Activated CD4-positive, alpha-beta memory T cell treated with anti-CD3 and anti-CD28 coated beads, Interleukin-2, amount 10 ng/mL, durations not matched to agents 7 days and 5 days (primary cell): ENCODE measurements around the gene THSD7A. TPM values are rescaled to one million over a fixed set of nuclear protein-coding genes. Genes with fewer than 3 reads are reported as not detected.

Source experiments
- CTCF ChIA-PET: fragments of 350-600 bp; sonication (Branson Sonifier 250); formaldehyde crosslinking; loops from one replicate; lab custom pipeline; 2021; ENCODE audit warnings: antibody characterized with exemption, inconsistent platforms; lab: Charles Lee
- POLR2A ChIA-PET: fragments of 350-600 bp; sonication (Branson Sonifier 250); formaldehyde crosslinking; loops from one replicate; lab custom pipeline; 2021; ENCODE audit warnings: antibody characterized with exemption; lab: Charles Lee
- DNase-seq: peaks from one replicate; pipeline ENCODE4 v3.0.0-alpha.2; 2020
- H3K27ac Mint-ChIP-seq: one replicate; pipeline ENCODE4 v1.8.0; 2021; ENCODE audit warnings: mild to moderate bottlenecking, mixed read lengths
- H3K27me3 Mint-ChIP-seq: one replicate; pipeline ENCODE4 v1.8.0; 2021; ENCODE audit warnings: mixed read lengths
- H3K36me3 Mint-ChIP-seq: one replicate; pipeline ENCODE4 v1.8.0; 2021; ENCODE audit warnings: low read depth, mixed read lengths
- H3K4me1 Mint-ChIP-seq: one replicate; pipeline ENCODE4 v1.8.0; 2021; ENCODE audit warnings: mixed read lengths
- H3K4me3 Mint-ChIP-seq: one replicate; pipeline ENCODE4 v1.8.0; 2021; ENCODE audit warnings: mild to moderate bottlenecking, mixed read lengths
- H3K9me3 Mint-ChIP-seq: one replicate; pipeline ENCODE4 v1.8.0; 2021; ENCODE audit warnings: mixed read lengths
- total RNA-seq, 2 experiments: library from RNA; stranded (reverse); gene quantifications; one replicate each; pipeline ENCODE4 v1.2.3, GENCODE V29; 2021

The THSD7A gene
- total RNA-seq, 2 experiments from 2014 or later, result not detected

DNA sequence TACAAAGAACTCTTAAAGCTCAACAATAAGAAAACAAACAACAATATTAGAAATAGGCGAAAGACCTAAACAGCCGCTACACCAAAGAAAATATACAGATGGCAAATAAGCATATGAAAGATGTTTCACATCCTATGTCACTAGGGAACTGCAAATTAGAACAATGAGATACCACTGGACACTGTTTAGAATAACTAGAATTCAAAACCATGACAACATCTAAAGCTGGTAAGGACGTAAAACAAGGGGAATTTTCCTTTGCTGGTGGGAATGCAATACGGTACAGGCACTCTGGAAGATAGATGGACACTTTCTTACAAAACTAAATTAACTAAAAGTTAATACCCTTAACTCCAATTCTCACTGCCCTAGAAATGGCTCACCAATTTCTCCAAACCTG is 44.5 kb downstream of the THSD7A start:
- Mint-ChIP-seq H3K4me1 (no peaks in the 10 kb centered on the region), H3K9me3 (no peaks in the 10 kb centered on the region), H3K27ac (no peak overlapping the region), H3K4me3 (no peak overlapping the region), H3K27me3 (no peaks in the 10 kb centered on the region), H3K36me3 (no peaks in the 10 kb centered on the region)
- DNase-seq, result no peak
- POLR2A ChIA-PET, result no interaction called here
- CTCF ChIA-PET, result no interaction called here

- CTCF ChIA-PET, result no interaction called here
- H3K4me3 Mint-ChIP-seq, result no peak overlapping the region
- POLR2A ChIA-PET, result no interaction called here
- no peaks in the 10 kb centered on the region for H3K4me1 Mint-ChIP-seq
- no peaks in the 10 kb centered on the region for H3K27me3 Mint-ChIP-seq
- no peaks in the 10 kb centered on the region for H3K9me3 Mint-ChIP-seq
- DNase-seq, result no peak
- H3K27ac Mint-ChIP-seq, result no peak overlapping the region
- H3K36me3 Mint-ChIP-seq, result no peaks in the 10 kb centered on the region
These were observed 45.8 kb downstream of the THSD7A start for GRCh38 chr7:11786186-11786585.

GRCh38 chr7:11784769-11785536 is 47.0 kb downstream of the THSD7A start:
- no peaks in the 10 kb centered on the region for H3K27me3 Mint-ChIP-seq
- CTCF ChIA-PET, result no interaction called here
- no peak overlapping the region for H3K27ac Mint-ChIP-seq
- POLR2A ChIA-PET, result no interaction called here
- no peak overlapping the region for H3K4me3 Mint-ChIP-seq
- no peaks in the 10 kb centered on the region for H3K9me3 Mint-ChIP-seq
- H3K4me1 Mint-ChIP-seq, result no peaks in the 10 kb centered on the region
- H3K36me3 Mint-ChIP-seq, result no peaks in the 10 kb centered on the region
- DNase-seq, result no peak

DNA sequence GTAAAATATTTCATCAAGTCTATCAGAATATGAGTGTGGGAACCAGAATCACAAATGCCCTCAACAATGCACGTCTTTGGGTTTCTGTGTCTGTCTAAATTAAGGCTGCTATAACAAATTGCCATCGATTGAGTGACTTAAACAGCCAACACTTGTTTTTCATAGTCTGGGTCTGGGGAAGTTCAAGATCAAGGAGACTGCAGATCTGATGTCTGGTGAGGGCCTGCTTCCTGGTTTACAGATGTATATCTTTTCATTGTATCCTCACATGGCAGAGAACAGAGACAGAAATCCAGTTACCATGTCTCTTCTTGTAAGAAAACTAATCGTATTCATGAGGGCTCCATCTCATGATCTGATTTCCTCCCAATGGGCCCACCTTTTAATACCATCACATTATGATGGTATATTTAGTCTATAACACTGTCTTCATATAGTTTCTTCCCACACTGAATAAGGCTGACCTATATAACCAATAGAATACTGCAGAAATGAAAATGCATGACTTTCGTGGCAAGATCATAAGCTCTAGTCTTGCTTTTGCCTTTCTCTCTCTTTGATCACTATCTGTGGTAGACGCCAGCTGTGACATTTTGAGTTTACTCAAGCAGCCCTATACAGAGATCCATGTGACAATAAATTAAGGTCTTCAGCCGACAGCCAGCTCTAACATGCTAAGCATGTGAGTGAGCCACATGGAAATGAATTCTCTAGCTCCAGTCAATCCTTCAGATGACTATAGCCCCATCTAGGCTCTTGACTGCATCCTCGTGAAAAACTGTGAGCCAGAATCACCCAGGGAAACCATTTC is 51.9 kb downstream of the THSD7A start:
- Mint-ChIP-seq H3K4me3 (no peak overlapping the region), H3K27me3 (no peaks in the 10 kb centered on the region), H3K9me3 (no peaks in the 10 kb centered on the region), H3K4me1 (no peaks in the 10 kb centered on the region), H3K27ac (no peak overlapping the region), H3K36me3 (no peaks in the 10 kb centered on the region)
- no peak for DNase-seq
- ChIA-PET POLR2A (no interaction called here), CTCF (no interaction called here)

DNA sequence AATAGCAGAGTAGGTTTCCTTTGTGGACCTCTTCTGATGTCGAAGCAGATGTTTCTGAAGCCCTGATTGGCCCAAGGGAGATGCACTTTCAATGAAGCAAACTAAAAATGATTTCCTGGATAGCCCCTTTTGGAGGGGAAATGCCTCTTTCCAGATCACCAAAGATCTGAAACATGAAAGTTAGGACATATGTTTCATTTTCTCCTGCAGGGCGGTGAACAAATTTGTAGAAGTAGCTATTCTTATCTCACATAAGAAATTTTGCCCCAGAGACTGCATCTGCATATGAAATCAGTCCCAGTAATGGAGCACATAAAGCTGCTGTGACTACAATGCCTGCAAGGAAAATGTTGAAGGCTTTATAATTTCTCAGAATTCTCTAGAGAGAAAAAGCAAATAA is 56.0 kb downstream of the THSD7A start:
- H3K27me3 Mint-ChIP-seq, result no peaks in the 10 kb centered on the region
- H3K4me1 Mint-ChIP-seq, result no peaks in the 10 kb centered on the region
- H3K27ac Mint-ChIP-seq, result no peak overlapping the region
- H3K4me3 Mint-ChIP-seq, result no peak overlapping the region
- H3K36me3 Mint-ChIP-seq, result no peaks in the 10 kb centered on the region
- ChIA-PET POLR2A (no interaction called here), CTCF (no interaction called here)
- H3K9me3 Mint-ChIP-seq, result no peaks in the 10 kb centered on the region
- no peak for DNase-seq

DNA sequence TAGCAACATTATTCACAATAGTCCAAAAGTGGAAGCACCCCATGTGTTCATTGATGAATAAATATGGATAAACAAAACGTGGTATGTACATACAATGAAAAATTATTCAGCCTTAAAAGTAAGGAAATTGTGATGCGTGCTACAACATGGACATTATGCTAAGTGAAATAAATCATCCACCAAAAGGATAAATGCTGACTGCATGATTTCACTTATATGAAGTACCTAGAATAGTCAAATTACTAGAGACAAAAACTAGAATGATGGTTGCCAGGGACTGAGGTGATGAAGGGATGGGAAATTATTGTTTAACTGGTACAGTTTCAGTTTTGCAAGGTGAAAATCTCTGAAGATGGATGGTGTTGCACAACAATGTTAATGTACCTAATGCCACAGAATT is 56.6 kb downstream of the THSD7A start:
- ChIA-PET POLR2A (no interaction called here), CTCF (no interaction called here)
- Mint-ChIP-seq H3K27me3 (no peaks in the 10 kb centered on the region), H3K27ac (no peak overlapping the region), H3K4me3 (no peak overlapping the region), H3K9me3 (no peaks in the 10 kb centered on the region), H3K36me3 (no peaks in the 10 kb centered on the region), H3K4me1 (no peaks in the 10 kb centered on the region)
- DNase-seq, result no peak

DNA sequence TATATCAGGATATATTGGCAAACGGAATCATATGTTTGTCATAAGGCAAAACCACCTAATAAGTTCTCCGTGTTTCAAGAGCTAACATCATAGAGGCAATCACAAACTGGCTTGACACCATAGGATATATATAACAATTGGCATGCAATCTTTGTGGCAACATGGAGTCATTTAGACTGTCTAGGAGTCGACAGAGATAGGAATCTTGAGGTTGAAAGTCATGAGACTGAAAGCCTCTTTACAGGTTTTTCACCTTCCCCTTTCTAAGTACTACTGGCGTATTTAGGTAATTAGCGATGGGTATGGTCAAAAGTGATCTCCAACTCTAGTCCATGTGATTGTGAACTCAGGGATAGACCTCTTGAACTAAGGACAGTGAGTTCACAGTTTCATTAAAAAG is 63.7 kb downstream of the THSD7A start:
- no peak overlapping the region for H3K27ac Mint-ChIP-seq
- no peaks in the 10 kb centered on the region for H3K27me3 Mint-ChIP-seq
- DNase-seq, result no peak
- no peaks in the 10 kb centered on the region for H3K9me3 Mint-ChIP-seq
- no peak overlapping the region for H3K4me3 Mint-ChIP-seq
- POLR2A ChIA-PET, result no interaction called here
- H3K4me1 Mint-ChIP-seq, result no peaks in the 10 kb centered on the region
- CTCF ChIA-PET, result no interaction called here
- no peaks in the 10 kb centered on the region for H3K36me3 Mint-ChIP-seq

GRCh38 chr7:11767148-11767547 is 64.8 kb downstream of the THSD7A start:
- H3K4me3 Mint-ChIP-seq, result no peak overlapping the region
- no peak for DNase-seq
- no peaks in the 10 kb centered on the region for H3K9me3 Mint-ChIP-seq
- no peaks in the 10 kb centered on the region for H3K27me3 Mint-ChIP-seq
- no peaks in the 10 kb centered on the region for H3K4me1 Mint-ChIP-seq
- ChIA-PET POLR2A (no interaction called here), CTCF (no interaction called here)
- no peaks in the 10 kb centered on the region for H3K36me3 Mint-ChIP-seq
- no peak overlapping the region for H3K27ac Mint-ChIP-seq

DNA sequence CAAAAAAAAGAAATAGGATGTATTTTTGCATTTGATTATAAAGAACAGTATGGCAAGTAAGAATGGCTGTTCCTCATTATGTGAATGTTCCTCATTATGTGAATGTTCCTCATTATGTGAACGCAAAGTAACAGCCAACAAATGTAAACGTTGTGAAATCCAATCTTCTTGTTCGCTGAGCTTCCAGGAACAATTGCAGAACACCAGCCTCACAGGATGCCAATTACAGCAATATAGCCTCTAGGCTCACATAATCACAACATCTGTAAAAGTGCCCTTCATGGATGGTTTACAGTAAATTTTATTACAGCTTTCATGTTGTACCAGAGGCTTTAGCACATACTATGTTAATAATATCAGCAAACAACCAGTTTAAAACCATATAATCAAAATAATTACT is 71.6 kb downstream of the THSD7A start:
- Mint-ChIP-seq H3K27ac (no peak overlapping the region), H3K4me3 (no peak overlapping the region), H3K27me3 (no peaks in the 10 kb centered on the region), H3K4me1 (no peaks in the 10 kb centered on the region), H3K9me3 (no peaks in the 10 kb centered on the region), H3K36me3 (no peaks in the 10 kb centered on the region)
- POLR2A ChIA-PET, result no interaction called here
- CTCF ChIA-PET, result no interaction called here
- no peak for DNase-seq

DNA sequence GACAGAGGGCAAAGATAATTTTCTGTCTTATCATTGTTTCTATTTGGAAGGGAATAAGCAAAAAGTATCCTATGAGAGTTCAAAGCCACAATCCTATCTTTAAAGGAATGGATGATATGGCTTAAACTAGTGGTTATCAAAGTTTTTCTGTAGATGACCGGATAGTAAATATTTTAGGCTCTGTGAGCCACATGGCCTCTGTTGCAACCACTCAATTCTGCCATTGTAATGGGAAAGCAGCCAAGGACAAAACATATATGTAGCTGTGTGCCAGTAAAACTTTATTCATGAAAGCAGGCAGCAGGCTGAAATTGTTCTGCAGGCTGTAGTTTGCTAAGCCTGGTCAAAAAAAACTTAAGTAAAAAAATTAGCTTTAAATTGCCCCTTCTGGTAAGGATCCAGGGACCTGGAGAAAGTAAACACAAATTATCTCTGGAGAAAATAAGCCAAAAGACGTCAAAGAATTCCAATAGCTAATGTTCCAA is 73.3 kb downstream of the THSD7A start:
- Mint-ChIP-seq H3K27me3 (no peaks in the 10 kb centered on the region), H3K4me1 (no peaks in the 10 kb centered on the region), H3K4me3 (no peak overlapping the region), H3K9me3 (no peaks in the 10 kb centered on the region), H3K27ac (no peak overlapping the region), H3K36me3 (no peaks in the 10 kb centered on the region)
- DNase-seq, result no peak
- CTCF ChIA-PET, result no interaction called here
- POLR2A ChIA-PET, result no interaction called here

- Mint-ChIP-seq H3K36me3 (no peaks in the 10 kb centered on the region), H3K4me1 (no peaks in the 10 kb centered on the region), H3K4me3 (no peak overlapping the region), H3K9me3 (no peaks in the 10 kb centered on the region), H3K27ac (no peak overlapping the region), H3K27me3 (no peaks in the 10 kb centered on the region)
- POLR2A ChIA-PET, result no interaction called here
- DNase-seq, result no peak
- CTCF ChIA-PET, result no interaction called here
These were observed 74.8 kb downstream of the THSD7A start for GRCh38 chr7:11757153-11757552.

GRCh38 chr7:11754933-11755332 is 77.1 kb downstream of the THSD7A start:
- Mint-ChIP-seq H3K9me3 (no peaks in the 10 kb centered on the region), H3K27ac (no peak overlapping the region), H3K4me3 (no peak overlapping the region), H3K36me3 (no peaks in the 10 kb centered on the region), H3K27me3 (no peaks in the 10 kb centered on the region), H3K4me1 (no peaks in the 10 kb centered on the region)
- DNase-seq, result no peak
- ChIA-PET CTCF (no interaction called here), POLR2A (no interaction called here)

DNA sequence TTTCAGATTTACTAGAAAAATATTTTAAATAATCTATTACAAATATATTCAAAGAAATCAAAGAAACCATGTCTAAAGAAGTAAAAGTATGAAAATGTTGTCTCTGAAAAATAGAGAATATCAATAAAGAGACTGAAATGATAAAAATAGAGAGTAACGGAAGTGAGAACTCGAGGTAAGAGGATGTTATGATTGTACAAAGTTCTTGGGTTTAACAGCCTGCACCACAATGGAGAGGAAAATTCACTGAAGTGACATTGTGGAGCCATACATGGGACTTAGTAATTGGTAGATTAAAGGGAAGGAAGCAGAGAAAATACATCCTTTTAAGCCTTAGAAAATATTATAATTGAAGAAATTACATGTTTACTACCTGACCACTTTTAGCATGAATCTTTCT is 77.9 kb downstream of the THSD7A start:
- H3K36me3 Mint-ChIP-seq, result no peaks in the 10 kb centered on the region
- H3K4me3 Mint-ChIP-seq, result no peak overlapping the region
- CTCF ChIA-PET, result no interaction called here
- H3K27me3 Mint-ChIP-seq, result no peaks in the 10 kb centered on the region
- no peaks in the 10 kb centered on the region for H3K9me3 Mint-ChIP-seq
- H3K4me1 Mint-ChIP-seq, result no peaks in the 10 kb centered on the region
- no peak for DNase-seq
- no peak overlapping the region for H3K27ac Mint-ChIP-seq
- POLR2A ChIA-PET, result no interaction called here

- Mint-ChIP-seq H3K36me3 (no peaks in the 10 kb centered on the region), H3K9me3 (no peaks in the 10 kb centered on the region), H3K27ac (no peak overlapping the region), H3K27me3 (no peaks in the 10 kb centered on the region), H3K4me1 (no peaks in the 10 kb centered on the region), H3K4me3 (no peak overlapping the region)
- DNase-seq, result no peak
- CTCF ChIA-PET, result no interaction called here
- POLR2A ChIA-PET, result no interaction called here
These were observed 78.6 kb downstream of the THSD7A start for GRCh38 chr7:11753433-11753832.
